Thyroid gland (tissue), 4 donors: ENCODE data around the gene NBDY. TPM values are rescaled to one million over a fixed set of nuclear protein-coding genes. Genes with fewer than 3 reads are reported as not detected.

ENCODE experiments used
- DNase-seq, 2 donors: peaks; one replicate each; pipeline ENCODE4 v3.0.0-alpha.2; 2019
- H3K27ac ChIP-seq, 3 donors: fragments of 200-600 bp; sonication (generic); 1 replicate in 2 of 3; 2 replicates in 1 of 3; pipeline ENCODE4 v1.5.1; 2016 to 2019; ENCODE audit warnings: mild to moderate bottlenecking in 1 of 3, moderate library complexity in 1 of 3
- H3K27me3 ChIP-seq: fragments of 200-600 bp; sonication (generic); one replicate; pipeline ENCODE4 v1.5.1; 2019
- H3K36me3 ChIP-seq, 2 donors: fragments of 200-600 bp; sonication (generic); one replicate each; pipeline ENCODE4 v1.5.1; 2016 to 2019
- H3K4me1 ChIP-seq, 2 donors: fragments of 200-600 bp; sonication (generic); one replicate each; pipeline ENCODE4 v1.5.1; 2017 to 2019
- H3K4me3 ChIP-seq, 3 donors: fragments of 200-600 bp; sonication (generic); replicated peaks in 1 of 3; 1 replicate in 2 of 3; 2 replicates in 1 of 3; pipeline ENCODE4 v1.5.1; 2016; ENCODE audit warnings: mild to moderate bottlenecking in 1 of 3
- H3K9me3 ChIP-seq: fragments of 200-600 bp; sonication (generic); one replicate; pipeline ENCODE4 v1.5.1; 2017
- POLR2A ChIP-seq, 2 donors: fragments of 450-650 bp; IDR thresholded peaks; one replicate each; pipeline ENCODE4 v1.6.1; 2017; ENCODE audit warnings: antibody characterized with exemption in 2 of 2, mild to moderate bottlenecking in 2 of 2, moderate library complexity in 1 of 2
- WGBS, 2 donors: methylation state at CpG; one replicate each; pipeline ENCODE4 v1.1.5; 2017; 5-methylcytosine and 5-hydroxymethylcytosine counted together
- intact Hi-C: fragments of 100-400 bp; cut with DNase I; formaldehyde crosslinking; loops from one replicate; pipeline ENCODE4 v1.15.1; 2023
- total RNA-seq, 4 donors: library from RNA; depleted of rRNA; stranded (reverse); fragments of >200 nt; gene quantifications; one replicate each; pipeline ENCODE4 v1.2.3, GENCODE V29; 2016
- TF ChIP-seq, protein P1 (sequence below), 6 experiments: fragments of 200-600 bp in 3 of 6; fragments of 450-650 bp in 3 of 6; sonication (generic) in 3 of 6; IDR thresholded peaks; one replicate each; pipeline ENCODE4 v1.5.1; 2016 to 2019; ENCODE audit warnings: antibody characterized with exemption in 6 of 6, mild to moderate bottlenecking in 2 of 6, inconsistent platforms in 1 of 6, moderate library complexity in 1 of 6

Gene NBDY
- total RNA-seq, 4 donors from 2014 or later: 14.7 to 35.7 (median 17.2) TPM

GRCh38 chrX:56764153-56764974 lies 35.3 kb downstream of the NBDY start:
- H3K27me3 ChIP-seq: no peaks in the 10 kb centered on the region
- no peak for TF ChIP-seq POLR2A (IDR thresholded peaks at IDR 0.05)
- TF ChIP-seq, protein P1, sequence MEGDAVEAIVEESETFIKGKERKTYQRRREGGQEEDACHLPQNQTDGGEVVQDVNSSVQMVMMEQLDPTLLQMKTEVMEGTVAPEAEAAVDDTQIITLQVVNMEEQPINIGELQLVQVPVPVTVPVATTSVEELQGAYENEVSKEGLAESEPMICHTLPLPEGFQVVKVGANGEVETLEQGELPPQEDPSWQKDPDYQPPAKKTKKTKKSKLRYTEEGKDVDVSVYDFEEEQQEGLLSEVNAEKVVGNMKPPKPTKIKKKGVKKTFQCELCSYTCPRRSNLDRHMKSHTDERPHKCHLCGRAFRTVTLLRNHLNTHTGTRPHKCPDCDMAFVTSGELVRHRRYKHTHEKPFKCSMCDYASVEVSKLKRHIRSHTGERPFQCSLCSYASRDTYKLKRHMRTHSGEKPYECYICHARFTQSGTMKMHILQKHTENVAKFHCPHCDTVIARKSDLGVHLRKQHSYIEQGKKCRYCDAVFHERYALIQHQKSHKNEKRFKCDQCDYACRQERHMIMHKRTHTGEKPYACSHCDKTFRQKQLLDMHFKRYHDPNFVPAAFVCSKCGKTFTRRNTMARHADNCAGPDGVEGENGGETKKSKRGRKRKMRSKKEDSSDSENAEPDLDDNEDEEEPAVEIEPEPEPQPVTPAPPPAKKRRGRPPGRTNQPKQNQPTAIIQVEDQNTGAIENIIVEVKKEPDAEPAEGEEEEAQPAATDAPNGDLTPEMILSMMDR (IDR thresholded peaks at IDR 0.05): peak in 5 of 6 experiments; percentile 39 to 83 (median 60)
- peaks cover 8 to 16% of the 10 kb centered on the region in 2 donors for H3K4me1 ChIP-seq
- peak; percentile 42 to 53 for DNase-seq
- H3K36me3 ChIP-seq: no peaks in the 10 kb centered on the region
- peak overlapping the region in 1 of 3 donors; percentile 42 for H3K4me3 ChIP-seq
- intact Hi-C loops: no loop called here
- WGBS, 2 donors: 32 to 58% methylated on average over 10 to 15 of the region's 20 CpGs
- H3K27ac ChIP-seq: peak overlapping the region in 2 of 3 donors; percentile 75 to 83
- H3K9me3 ChIP-seq: no peaks in the 10 kb centered on the region

GRCh38 chrX:56764975-56765791 lies 36.1 kb downstream of the NBDY start:
- H3K4me1 ChIP-seq: peaks cover 8 to 16% of the 10 kb centered on the region in 2 donors
- no peaks in the 10 kb centered on the region for H3K36me3 ChIP-seq
- intact Hi-C loops: no loop called here
- 58 to 62% methylated on average over 15 of the region's 15 CpGs for WGBS, 2 donors
- DNase-seq: no peak
- TF ChIP-seq, protein P1 (IDR thresholded peaks at IDR 0.05): no peak
- TF ChIP-seq POLR2A (IDR thresholded peaks at IDR 0.05): no peak
- H3K27me3 ChIP-seq: no peaks in the 10 kb centered on the region
- H3K4me3 ChIP-seq: peak overlapping the region in 1 of 3 donors; percentile 1
- no peaks in the 10 kb centered on the region for H3K9me3 ChIP-seq
- H3K27ac ChIP-seq: peak overlapping the region in 2 of 3 donors; percentile 15 to 75

GRCh38 chrX:56765811-56766553 lies 36.9 kb downstream of the NBDY start:
- intact Hi-C loops: no loop called here
- no peaks in the 10 kb centered on the region for H3K9me3 ChIP-seq
- DNase-seq: no peak
- H3K4me3 ChIP-seq: no peak overlapping the region
- H3K27ac ChIP-seq: no peak overlapping the region
- TF ChIP-seq, protein P1 (IDR thresholded peaks at IDR 0.05): no peak
- TF ChIP-seq POLR2A (IDR thresholded peaks at IDR 0.05): no peak
- H3K27me3 ChIP-seq: no peaks in the 10 kb centered on the region
- H3K4me1 ChIP-seq: peaks cover 8 to 16% of the 10 kb centered on the region in 2 donors
- 75 to 88% methylated on average over 7 to 8 of the region's 8 CpGs for WGBS, 2 donors
- no peaks in the 10 kb centered on the region for H3K36me3 ChIP-seq

DNA sequence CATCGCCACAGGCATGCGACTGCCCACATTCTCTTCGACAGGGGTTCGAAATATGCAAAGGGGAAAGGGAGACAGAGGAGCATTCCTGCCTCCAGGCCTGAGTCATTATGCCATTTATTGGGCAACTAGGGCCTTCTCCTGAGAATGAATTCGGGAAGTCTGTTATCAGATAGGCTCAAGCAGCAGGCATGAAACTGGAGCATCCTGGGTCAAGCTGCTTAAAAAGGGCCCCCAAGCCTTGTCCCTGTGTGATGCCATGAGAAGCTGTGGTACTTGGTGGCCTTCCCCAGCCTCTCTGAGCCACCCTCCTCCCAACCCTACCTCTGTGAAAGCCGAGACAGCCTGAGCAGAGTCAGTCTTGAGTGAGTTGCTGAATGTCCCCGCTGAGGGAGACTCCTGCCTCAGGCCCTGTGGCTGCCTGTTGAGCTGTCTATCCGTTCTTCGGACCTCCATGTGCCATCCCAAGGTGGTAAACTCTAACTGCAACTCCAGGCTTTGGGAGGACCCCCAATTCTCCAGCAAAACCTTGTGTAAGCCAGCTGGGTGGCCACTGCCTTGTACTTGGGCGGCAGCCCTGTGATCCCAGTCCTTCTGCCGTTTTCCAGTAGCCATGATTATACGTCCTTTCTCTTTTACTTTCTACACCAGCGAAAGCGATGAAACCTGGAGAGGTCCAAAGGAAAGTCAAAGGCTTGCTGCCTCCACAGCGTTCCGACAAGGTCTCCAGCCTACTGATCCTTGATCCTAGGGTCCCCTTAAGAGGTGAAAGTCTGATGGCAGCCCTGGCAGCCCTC lies 37.7 kb downstream of the NBDY start:
- DNase-seq: no peak
- WGBS, 2 donors: 94 to 95% methylated on average over 13 to 16 of the region's 16 CpGs
- intact Hi-C loops: no loop called here
- Histone ChIP-seq H3K4me3 (peak overlapping the region in 1 of 3 donors; percentile 34), H3K9me3 (no peaks in the 10 kb centered on the region), H3K27ac (peak overlapping the region in 1 of 3 donors; percentile 28), H3K27me3 (no peaks in the 10 kb centered on the region), H3K36me3 (no peaks in the 10 kb centered on the region), H3K4me1 (peaks cover 8 to 16% of the 10 kb centered on the region in 2 donors)
- TF ChIP-seq, protein P1 (IDR thresholded peaks at IDR 0.05): no peak
- TF ChIP-seq POLR2A (IDR thresholded peaks at IDR 0.05): no peak
